HEK293T (cell line): ENCODE measurements around the gene MSH5.

ENCODE experiments used
- ELF4 ChIP-seq: fragments of 450-650 bp; IDR thresholded peaks from 2 replicates; pipeline ENCODE4 v1.6.1; 2017; ENCODE audit warnings: antibody characterized with exemption
- FOXK2 ChIP-seq: fragments of 450-650 bp; IDR thresholded peaks from 2 replicates; pipeline ENCODE4 v1.6.1; 2016; ENCODE audit warnings: mild to moderate bottlenecking
- LEF1 ChIP-seq: fragments of 450-650 bp; IDR thresholded peaks from 2 replicates; pipeline ENCODE4 v1.6.1; 2017; ENCODE audit warnings: mild to moderate bottlenecking, borderline replicate concordance
- NFRKB ChIP-seq: fragments of 450-650 bp; IDR thresholded peaks from 2 replicates; pipeline ENCODE4 v1.6.1; 2016; ENCODE audit warnings: mild to moderate bottlenecking, moderate library complexity
- SP1 ChIP-seq: fragments of 450-650 bp; IDR thresholded peaks from 2 replicates; pipeline ENCODE4 v1.6.1; 2017
- SUZ12 ChIP-seq: fragments of 450-650 bp; IDR thresholded peaks from 2 replicates; pipeline ENCODE4 v1.6.1; 2016; ENCODE audit warnings: mild to moderate bottlenecking
- TARDBP ChIP-seq: fragments of 450-650 bp; IDR thresholded peaks from 2 replicates; pipeline ENCODE4 v1.6.1; 2016
- ZNF384 ChIP-seq: fragments of 450-650 bp; IDR thresholded peaks from 2 replicates; pipeline ENCODE4 v1.6.1; 2016
- TF ChIP-seq, protein P1 (sequence below): fragments of 450-650 bp; IDR thresholded peaks from 2 replicates; pipeline ENCODE4 v1.6.1; 2016

- TF ChIP-seq ELF4 (no peak), FOXK2 (no peak), TARDBP (no peak), ZNF384 (no peak), NFRKB (no peak), SP1 (no peak), LEF1 (no peak), SUZ12 (no peak)
- TF ChIP-seq, protein P1, sequence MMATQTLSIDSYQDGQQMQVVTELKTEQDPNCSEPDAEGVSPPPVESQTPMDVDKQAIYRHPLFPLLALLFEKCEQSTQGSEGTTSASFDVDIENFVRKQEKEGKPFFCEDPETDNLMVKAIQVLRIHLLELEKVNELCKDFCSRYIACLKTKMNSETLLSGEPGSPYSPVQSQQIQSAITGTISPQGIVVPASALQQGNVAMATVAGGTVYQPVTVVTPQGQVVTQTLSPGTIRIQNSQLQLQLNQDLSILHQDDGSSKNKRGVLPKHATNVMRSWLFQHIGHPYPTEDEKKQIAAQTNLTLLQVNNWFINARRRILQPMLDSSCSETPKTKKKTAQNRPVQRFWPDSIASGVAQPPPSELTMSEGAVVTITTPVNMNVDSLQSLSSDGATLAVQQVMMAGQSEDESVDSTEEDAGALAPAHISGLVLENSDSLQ: no peak
These were observed 6.1 kb upstream of the MSH5 start for GRCh38 chr6:31733734-31734133.
